GM19043 (cell line): ENCODE data around the gene ZCCHC24.

Experiments
- ATAC-seq: cut with Tn5 transposase; IDR thresholded peaks from one replicate; pipeline ENCODE4 v1.9.1; 2021; ENCODE audit warnings: low read depth; ENCODE audit not compliant: unreplicated experiment

The ZCCHC24 gene

GRCh38 chr10:79445161-79445976 lies at the start of gene ZCCHC24:
ZCCHC24 (minus strand) TSS chr10:79445624; CDS start chr10:79445440, 184 bp downstream.
- peak; percentile 92 for ATAC-seq

DNA sequence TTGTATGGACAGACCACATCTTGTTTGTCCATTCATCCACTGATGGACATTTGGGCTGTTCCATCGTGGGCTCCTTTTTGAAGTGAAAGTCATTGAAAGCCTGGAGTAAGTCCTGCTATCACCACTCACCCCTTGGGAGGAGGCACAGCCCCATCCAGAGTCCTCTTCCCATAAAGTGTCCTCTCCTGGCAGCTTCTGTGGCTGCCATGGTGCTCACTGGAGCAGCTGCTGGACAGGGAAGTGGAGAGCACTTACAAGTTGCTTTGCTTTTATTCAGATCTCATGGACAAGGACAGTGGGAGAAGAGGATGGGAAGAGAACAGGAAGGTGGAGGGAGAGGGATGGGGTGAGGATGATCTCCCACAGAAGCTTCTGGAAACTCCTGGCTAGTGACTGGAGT lies 48.4 kb upstream of the ZCCHC24 start:
- no peak for ATAC-seq

GRCh38 chr10:79492839-79493238 lies 47.4 kb upstream of the ZCCHC24 start:
- no peak for ATAC-seq

GRCh38 chr10:79492256-79492655 lies 46.8 kb upstream of the ZCCHC24 start:
- no peak for ATAC-seq

GRCh38 chr10:79491143-79491835 lies 45.9 kb upstream of the ZCCHC24 start:
- no peak for ATAC-seq

DNA sequence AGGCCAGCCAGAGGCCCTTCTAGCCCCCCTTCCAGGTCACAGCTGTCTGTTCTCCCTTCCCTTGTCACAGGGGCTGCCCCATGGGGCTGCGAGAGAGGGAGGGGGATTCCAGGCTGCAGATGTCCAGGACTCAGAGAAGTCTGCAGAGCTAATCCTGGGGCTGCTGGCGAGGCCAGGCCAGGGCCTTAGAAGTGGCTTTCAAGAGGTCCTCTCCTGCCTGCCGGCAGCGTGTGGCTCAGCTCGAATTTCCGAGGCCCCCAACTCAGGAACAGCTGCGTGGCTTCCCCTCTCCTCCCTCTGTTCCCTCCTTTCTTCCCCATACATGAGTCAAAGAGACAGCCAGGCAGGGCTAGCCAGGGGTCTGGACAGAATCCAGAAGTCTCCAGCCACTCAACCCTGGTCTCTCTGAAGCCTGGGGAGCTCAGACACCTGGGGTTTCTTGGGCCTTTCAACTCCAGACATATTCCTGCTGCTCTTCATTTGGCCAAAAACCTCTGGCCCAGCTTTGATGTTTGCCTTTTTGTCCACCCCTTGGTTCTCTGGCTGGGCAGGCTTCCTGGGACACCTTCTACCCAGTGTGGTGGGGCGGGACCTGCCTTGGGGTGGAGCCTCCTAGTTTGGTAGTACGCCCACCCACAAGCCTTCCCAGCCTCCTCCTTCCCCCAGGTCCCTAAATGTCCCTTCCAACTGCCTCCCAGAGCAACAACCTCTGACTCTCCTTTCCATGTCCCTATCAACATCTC lies 45.1 kb upstream of the ZCCHC24 start:
- no peak for ATAC-seq

- no peak for ATAC-seq
Observed at GRCh38 chr10:79488870-79489269, 43.4 kb upstream of the ZCCHC24 start.

- no peak for ATAC-seq
Observed at GRCh38 chr10:79488336-79488735, 42.9 kb upstream of the ZCCHC24 start.

DNA sequence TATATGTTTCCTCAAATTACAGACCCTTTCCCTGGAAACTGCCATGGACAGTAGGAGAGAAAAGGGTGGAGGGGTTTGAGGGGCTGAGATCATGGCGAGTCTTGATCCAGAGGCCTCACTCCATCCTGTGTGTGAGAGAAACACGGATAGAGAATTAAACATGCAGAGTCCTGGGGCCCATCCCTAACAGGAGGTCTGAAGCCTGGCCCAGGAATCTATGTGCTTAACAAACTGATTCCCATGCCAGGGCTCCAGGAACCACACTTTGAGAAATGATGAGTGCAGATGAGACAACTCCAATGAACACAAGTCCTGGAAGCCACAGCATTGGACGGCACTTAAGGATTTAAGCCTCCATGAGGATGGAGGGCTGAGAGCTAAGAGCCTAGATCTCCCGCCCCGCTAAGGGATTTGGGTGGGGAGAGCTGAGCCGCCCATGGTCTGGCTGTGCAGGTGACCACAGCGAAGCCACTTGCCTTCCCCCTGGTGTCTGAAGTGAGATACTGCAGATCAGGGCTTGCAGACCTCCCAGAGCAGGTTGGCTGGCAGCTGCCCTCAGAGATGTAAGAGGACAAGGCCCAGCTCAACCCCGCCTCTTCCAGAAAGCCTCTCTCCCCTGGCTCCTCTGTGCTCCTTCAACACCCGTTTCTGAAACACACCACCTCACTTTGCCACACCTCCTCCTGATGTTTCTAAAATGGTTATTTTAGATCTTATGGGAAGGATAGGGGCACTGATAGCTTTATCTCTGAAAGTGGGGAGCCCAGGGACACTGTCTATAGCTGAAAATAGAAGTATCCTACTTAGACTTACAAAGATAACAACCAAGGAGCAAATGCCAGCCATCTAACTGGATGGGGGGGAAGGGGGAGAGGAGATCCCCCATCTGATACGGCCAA lies 42.1 kb upstream of the ZCCHC24 start:
- peak; percentile 70 for ATAC-seq

DNA sequence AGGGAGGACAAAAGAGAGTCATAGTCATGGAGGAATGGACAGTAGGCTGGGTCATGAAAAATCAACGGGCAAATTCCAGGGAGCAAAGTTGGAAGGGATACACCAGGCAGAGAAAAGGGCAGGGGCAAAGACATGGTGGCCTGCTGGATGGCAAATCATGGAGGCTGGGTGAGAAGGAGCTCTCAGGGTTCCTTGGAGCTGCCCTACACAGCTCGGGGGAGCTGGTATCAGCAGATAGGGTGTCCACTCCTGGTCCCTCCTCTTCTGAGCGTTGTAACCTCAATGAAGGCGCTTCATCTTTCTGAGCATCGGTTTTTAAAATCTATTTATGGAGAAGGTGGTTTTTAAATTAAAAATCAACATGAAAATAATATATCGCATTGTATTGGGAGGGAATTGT lies 39.1 kb upstream of the ZCCHC24 start:
- no peak for ATAC-seq

DNA sequence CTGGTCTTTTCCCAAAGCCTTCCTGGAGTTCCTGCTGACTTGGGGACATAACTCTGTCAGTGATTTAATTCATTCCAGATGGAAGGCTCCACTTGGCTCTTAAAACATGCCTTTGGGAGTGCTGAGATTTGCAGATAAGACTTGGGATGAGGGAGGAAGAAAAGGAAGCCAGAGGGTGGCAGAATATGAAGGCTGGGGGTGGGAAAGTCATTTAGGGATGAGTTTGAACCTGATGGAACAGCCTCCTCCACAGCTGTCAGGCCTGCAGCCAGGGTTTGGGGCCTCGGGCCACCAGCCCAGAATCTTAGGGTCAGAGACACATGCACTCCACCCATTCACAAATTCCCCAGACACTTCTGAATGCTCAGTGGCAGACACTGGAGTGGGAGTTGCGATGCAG lies 38.5 kb upstream of the ZCCHC24 start:
- no peak for ATAC-seq

- no peak for ATAC-seq
Observed at GRCh38 chr10:79483299-79483698, 37.9 kb upstream of the ZCCHC24 start.

GRCh38 chr10:79482741-79483140 lies 37.3 kb upstream of the ZCCHC24 start:
- no peak for ATAC-seq

- ATAC-seq: no peak
Observed at GRCh38 chr10:79482304-79482703, 36.9 kb upstream of the ZCCHC24 start.

DNA sequence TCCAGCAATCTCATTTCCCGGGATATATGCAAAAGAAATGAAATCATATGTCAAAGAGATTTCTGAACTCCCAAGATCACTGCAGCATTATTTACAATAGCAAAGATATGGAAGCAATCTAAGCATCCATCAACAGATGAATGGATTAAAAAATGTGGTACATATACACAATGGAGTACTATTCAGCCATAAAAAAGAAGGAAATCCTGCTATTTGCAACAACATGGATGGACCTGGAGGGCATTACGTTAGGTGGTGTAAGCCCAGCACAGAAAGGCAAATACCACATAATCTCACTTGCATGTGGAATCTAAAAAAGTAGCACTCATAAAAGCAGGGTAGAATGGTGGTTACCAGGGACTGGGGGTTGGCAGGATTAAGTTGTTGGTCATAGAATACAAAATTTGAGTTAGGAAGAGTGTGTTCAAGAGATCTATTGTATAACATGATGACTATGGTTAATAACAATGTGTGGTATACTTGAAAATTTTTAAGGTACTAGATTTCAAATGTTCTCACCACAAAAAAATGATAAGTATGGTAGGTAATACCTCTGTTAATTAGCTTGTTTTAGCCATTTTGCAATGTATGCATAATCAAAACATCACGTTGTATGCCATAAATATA lies 34.0 kb upstream of the ZCCHC24 start:
- no peak for ATAC-seq

DNA sequence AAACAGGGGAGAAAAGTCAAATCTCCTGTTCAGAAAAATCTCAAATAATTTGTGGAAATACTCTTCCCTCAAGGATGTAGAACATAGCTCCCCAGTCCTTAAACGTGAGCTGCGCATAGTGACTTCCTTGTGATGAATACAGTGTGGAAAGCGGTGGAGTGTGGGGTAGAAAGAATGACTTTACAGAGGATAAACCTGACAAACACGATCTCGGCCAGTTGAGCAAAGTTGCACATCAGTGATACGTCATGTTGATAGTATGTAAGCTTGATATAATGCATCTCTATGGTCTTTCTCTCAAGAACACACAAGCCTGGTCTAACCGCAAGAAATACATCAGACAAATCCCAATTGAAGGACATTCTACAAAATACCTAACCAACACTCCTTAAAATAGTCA lies 32.0 kb upstream of the ZCCHC24 start:
- no peak for ATAC-seq

DNA sequence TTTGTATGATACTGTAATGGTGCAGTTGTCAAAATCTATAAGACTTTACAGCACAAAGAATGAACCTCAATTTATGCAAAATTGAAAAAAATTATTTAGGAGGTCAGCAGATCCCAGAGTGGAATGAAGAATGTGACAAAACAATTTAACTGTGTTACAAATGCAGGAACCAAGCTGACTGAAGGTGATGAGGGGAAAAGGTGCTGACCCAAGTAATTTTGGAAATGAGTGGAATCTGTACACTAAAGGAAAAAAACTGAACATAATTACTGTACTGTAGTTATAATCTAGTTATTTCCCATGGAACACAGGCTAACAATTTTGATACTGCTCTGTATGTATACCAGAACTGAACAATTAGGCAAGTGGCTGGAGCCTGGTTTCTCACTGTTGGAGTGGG lies 31.2 kb upstream of the ZCCHC24 start:
- no peak for ATAC-seq

- no peak for ATAC-seq
Observed at GRCh38 chr10:79475877-79476276, 30.5 kb upstream of the ZCCHC24 start.

GRCh38 chr10:79475119-79475653 lies 29.8 kb upstream of the ZCCHC24 start:
- ATAC-seq: no peak
